Measurements from ENCODE around the gene RRAS2.
"Not testable (repeated sequence)": the region's sequence is repeated elsewhere in the genome, so short reads cannot be mapped to it uniquely, and the experiment has no call there.

The RRAS2 gene

GRCh38 chr11:14358729-14359439 lies at the start of gene RRAS2:
Gene RRAS2 (minus strand): TSS chr11:14359183. CDS start chr11:14358870, 313 bp downstream.
- DNase-seq: peak; percentile 90

DNA sequence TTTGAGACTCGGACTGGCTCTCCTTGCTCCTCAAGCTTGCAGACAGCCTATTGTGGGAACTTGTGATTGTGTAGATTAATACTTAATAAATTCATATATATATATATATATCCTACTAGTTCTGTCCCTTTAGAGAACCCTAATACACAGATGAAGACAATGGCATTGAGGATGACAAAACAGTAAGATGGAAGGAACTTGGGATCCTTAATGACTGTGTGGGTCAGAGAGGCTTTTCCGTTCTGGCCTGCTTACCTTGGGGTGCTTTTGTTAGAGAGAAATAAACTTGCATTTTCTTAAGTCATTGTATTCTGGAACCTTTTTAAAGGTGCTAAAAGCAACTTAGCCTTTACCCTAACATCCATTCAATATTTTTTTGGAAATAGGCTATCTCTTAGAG lies 49.6 kb upstream of the RRAS2 start:
- no peak for DNase-seq

DNA sequence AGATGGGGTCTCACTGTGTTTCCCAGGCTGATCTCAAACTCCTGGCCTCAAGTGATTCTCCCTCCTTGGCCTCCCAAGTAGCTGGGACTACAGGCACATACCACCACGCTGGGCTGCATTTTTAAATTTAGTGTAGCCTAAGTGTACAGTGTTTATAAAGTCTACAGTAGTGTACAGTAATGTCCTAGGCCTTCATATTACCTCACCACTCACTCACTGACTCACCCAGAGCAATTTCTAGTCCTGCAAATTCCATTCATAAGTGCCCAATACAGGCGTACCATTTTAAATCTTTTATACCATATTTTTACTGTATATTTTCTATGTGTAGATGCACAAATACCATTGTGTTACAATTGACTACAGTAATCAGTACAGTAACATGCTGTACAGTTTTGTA lies 47.1 kb upstream of the RRAS2 start:
- DNase-seq: not testable (repeated sequence)

- not testable (repeated sequence) for DNase-seq
Measured at GRCh38 chr11:14403528-14403927, 44.5 kb upstream of the RRAS2 start.

GRCh38 chr11:14399087-14399486 lies 40.1 kb upstream of the RRAS2 start:
- DNase-seq: no peak

DNA sequence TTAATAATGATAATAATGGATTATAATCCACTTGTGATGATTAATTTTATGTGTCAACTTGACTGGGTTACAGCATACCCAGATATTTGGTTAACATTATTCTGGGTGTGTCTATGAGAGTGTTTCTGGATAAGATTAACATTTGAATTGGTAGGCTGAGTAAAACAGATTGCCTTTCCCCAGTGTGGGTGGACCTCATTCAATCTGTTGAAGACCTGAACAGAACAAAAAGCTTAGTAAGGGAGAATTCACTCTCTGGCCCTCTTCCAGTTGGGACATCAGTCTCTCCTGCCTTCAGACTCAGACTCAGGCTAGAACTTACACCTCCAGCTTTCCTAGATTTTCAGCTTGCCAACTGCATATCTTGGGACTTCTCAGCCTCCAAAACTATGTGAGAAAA lies 37.3 kb upstream of the RRAS2 start:
- no peak for DNase-seq

GRCh38 chr11:14393889-14394288 lies 34.9 kb upstream of the RRAS2 start:
- DNase-seq: no peak

GRCh38 chr11:14393129-14393528 lies 34.1 kb upstream of the RRAS2 start:
- DNase-seq: no peak

DNA sequence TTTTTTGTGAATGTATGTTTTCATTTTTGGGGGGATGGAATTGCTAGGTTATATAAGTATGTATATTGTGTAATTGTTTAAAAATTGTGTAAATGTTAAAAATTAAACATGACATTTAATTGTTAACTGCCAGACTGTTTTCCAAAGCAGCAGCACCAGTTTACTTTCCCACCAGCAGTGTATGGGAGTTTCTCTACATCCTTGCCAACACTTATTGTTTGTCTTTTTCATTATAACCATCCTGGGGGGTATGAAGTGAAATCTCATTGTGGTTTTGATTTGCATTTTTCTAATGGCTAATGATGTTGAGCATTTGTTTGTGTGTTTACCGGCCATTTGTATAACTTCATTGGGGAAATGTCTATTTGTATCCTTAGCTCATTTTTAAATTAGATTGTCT lies 31.7 kb upstream of the RRAS2 start:
- DNase-seq: no peak

DNA sequence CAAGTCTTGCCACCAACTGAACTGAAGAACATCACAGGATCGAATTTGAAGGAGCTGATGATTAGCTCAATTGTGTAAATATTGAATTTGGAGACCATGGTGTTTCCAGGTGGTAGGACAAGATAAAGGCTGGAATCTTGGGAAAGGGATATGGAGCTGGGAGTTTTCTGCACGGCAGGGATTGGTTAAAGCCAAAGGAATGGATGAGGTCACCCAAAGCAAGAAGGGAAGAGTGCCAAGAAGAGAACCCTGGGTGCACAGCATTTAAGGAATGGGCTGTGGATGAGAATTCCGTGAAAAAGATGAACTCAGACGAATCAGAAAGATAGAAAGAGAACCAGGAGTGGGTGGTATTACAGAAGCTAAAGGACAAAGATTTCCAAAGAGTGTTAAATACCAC lies 29.4 kb upstream of the RRAS2 start:
- peak; percentile 13 for DNase-seq

DNA sequence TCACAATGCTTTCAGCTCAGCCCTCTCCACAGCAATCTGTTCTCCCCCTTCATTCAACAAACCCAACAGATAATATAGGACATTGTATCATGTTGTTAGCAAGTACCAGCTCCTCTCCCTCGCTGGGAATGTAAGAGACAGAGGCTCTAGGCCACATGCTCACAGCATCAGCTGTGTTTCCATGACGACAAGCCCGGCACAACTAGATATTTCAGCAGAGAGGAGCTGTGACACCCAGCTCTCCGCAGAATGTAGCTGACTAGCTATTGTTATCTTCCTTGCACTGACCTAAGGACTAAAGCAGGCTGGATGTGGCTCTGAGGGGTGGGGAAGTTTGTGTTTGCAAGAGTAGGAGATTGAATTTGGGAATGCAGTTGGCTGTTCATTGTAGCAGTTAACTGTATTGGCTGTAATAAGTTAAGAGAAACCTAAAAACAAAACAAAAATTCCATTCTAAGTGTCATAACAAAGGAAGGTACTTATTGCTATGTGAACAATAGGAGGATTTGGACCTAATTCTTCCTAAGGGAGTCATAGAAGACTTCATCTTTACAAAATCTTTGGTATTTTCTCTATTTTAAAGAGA lies 28.0 kb upstream of the RRAS2 start:
- peak; percentile 39 for DNase-seq

- no peak for DNase-seq
Measured at GRCh38 chr11:14386081-14386480, 27.1 kb upstream of the RRAS2 start.

- no peak for DNase-seq
Measured at GRCh38 chr11:14384338-14384737, 25.4 kb upstream of the RRAS2 start.

DNA sequence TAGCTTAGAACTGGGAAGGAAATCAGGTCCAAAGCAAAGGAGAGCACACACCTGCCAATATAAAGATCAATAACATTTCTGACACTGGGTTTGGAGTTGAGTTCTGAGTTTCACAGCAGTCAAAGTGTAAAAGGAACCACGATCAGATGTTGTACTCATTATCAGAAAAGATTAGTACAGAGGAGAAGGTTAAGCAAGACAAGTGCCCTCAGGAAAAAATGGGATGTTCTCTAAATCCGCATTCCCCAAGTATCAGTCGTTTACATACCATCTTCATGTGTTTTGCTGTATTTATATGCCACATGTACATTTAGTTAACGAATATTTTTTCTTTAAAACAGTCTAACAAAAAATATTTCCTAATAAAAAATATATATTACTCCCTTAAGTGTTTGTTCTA lies 23.0 kb upstream of the RRAS2 start:
- no peak for DNase-seq

DNA sequence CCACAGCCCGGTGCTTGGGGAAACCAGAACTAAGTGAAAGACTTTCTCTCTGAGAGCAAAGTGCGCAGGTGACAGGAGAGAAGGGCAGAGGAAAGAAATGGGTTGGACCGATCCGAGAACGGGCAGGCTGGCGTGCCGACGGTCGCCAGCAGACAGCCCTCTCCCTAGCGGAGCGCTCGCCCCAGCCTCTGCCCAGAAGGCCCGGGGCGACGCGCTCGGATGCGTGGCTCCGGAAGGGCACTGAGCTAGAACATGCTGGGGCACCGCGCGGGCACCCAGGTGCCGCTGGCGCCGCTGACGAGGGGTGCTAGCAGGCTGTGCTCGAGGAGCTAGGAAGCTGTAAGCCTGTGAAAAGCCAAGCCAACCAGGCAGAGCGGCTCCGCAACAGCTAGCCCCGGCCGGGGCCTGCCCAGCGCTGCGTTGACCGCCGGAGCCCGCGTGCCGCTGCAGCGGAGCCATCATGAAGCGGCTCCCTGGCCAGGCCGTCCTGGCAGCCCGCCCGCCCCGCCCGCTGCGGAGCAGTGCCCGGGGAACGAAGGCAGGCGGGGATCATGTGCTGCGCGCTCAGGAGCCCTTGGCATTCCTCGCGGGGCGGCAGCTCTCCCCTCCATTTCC lies 22.1 kb upstream of the RRAS2 start:
- DNase-seq: peak; percentile 74

DNA sequence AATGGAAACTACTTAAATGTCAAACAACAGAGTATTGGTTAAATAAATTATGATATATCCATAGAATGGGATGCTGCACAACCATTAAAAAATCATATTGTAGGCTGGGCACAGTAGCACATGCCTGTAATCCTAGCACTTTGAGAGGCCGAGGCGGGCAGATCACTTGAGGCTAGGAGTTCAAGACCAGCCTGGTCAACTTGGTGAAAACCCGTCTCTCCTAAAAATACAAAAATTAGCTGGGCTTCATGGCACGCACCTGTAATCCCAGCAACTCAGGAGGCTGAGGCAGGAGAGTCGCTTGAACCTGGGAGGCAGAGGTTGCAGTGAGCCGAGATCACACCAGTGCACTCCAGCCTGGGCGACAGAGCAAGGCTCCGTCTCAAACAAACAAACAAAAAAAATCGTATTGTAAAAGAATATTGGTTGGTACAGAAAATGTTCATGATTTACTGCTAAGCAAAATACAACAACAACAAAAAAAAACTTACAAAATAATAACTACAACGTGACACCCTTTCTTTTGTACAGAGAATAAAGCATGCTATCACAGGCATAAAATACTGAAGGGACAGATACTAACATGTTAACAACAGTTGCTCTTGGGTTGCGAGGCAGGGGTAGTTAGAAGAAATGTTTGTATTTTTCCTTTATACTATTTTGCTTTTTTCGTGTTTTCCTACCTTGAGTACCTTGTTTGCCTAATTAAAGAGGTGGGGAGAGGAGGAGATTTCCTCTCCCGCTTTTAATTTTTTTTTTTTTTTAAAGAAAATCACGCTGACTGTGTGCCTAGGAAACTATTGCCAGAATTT lies 21.3 kb upstream of the RRAS2 start:
- DNase-seq: peak; percentile 9

GRCh38 chr11:14378171-14378570 lies 19.2 kb upstream of the RRAS2 start:
- DNase-seq: no peak

- no peak for DNase-seq
Measured at GRCh38 chr11:14376920-14377319, 17.9 kb upstream of the RRAS2 start.

DNA sequence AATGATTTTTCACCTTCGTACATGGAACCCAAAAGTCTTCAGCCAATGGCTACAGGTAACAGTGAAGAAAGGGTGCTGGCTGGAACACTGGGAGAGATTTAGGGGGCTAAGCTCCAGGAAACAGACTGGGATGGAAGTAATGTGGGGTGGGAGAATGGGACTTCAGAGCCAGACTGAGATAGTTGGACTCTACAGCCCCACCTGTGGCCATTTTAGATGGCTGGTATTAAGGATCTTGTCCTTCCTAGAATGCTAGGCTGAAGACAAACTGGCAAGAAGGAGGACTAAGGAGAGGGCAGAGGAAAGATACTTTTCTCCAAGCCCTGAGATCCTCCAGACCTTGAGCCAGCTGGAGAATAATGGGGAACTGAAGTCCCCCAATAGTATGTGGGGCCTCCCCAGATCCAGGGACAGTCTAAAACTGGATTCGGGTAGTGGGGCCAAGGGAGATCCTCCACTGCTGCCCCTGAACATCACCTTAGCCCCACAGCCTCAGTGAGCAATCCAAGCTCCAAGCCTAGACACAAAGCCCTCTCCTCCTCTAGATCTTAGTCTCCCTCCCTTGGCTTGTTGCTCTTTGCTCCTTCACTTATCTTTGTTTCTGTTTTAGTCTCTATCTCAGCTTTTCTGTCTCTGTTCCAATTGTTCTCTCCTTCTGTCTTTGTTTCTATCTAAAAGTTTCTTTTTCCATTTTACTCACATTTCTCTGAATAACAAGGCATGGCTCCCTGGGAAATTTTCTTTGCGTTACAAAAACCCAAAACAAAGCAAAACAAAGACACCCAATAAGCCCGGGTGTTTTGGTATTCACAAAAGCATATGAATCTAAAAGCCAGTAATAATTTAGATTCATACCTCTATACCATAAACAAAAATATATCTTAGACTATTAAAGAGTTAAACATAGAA lies 16.2 kb upstream of the RRAS2 start:
- DNase-seq: no peak

DNA sequence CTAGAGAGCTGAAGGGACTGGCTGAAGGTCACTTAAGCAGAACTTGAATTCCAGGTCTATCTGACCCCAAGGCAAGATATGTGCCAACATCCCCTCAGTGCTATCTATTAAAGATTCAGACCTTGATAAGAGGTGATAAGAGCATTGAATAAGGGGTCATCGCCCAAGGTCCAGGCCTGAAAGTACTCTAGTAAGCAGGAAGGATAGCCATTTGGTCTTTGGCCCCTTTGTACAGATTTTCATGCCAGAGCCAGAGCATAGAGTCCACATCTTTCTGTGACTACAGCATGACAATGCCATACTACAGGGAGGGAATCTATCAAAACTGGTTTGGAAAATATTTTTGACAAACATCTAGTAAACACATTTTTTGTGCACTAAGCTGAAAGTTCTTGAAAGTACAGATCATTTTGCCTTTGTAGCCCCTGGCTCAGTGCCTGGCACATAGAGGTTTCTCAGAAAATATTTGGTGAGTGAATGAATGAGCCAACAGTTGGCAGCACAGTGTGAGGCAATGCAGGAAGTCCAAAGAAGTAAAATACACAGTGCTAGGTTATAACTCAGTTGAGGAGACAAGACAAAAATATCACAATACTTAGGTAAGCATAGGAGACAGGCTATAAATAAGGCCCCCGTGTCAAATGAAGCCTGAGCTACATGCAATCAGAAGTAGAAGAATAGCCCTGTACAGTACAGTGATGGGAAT lies 15.1 kb upstream of the RRAS2 start:
- DNase-seq: no peak

GRCh38 chr11:14372011-14372410 lies 13.0 kb upstream of the RRAS2 start:
- no peak for DNase-seq

GRCh38 chr11:14371249-14371648 lies 12.3 kb upstream of the RRAS2 start:
- DNase-seq: no peak

Data from activated effector memory CD4-positive, alpha-beta T cell treated with anti-CD3 and anti-CD28 coated beads, Interleukin-2, amount 50 U/mL, for 16 hours (primary cell).